GF-D8 (cell line): ENCODE data around the gene FBXO27.
"Not testable (repeated sequence)": the region's sequence is repeated elsewhere in the genome, so short reads cannot be mapped to it uniquely, and the experiment has no call there.

ENCODE experiments used
- DNase-seq: peaks from one replicate; lab custom pipeline; 2025; lab: John Stamatoyannopoulos, UW

The FBXO27 gene

DNA sequence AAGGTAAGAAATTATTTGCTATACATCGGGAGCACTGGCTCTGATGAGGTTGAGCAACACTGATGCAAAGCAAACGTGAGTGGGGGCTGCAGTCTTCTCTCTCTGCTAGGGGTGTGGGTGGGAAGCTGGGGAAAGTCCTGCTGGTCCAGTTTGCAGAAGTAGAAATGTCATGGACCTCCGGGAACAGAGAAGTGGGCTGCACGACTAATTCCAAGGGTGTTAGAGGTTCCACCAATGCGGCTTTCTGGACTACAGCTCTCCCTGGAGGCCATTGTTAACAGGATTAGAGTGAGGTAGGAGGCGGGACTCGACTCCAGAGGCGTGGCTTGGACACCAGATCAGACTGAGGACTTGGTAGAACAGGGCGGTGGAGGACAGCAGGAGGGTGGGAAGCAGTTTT is 5.7 kb upstream of the FBXO27 start:
- no peak for DNase-seq

DNA sequence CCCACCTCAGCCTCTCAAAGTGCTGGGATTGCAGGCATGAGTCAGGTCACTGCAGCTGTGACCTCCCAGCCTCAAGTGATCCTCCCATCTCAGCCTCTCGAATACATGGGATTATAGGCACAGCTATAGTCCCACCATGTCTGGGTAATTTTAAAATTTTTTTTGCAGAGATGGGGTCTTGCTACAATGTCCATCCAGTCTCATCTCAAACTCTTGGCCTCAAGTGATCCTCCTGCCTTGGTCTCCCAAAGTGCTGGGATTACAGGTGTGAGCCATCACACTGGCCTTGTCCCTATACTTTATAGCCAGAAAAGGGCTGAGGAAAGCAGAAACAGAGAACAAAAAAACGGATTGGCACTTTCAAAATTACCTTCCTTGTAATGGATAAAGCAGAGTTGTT is 4.8 kb upstream of the FBXO27 start:
- DNase-seq, result no peak

DNA sequence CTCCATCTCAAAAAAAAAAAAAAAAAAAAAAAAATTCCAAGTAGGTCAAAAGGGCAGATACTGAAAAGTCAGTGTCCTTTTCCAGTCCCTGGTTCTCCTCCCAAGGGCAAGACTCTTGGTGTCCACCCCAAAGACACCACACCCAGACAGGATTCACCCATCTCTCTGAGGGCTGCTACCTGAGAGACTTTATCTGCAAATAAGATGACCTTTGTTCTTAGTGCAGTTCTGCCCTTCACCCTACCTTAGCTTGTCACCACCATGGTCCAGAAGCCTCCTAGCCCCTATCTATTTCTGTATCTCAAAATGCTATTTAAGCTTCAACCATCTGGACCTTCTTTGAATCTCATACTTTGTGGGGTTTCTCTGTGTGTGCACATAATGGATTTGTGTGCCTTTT is 4.2 kb upstream of the FBXO27 start:
- DNase-seq, result no peak

DNA sequence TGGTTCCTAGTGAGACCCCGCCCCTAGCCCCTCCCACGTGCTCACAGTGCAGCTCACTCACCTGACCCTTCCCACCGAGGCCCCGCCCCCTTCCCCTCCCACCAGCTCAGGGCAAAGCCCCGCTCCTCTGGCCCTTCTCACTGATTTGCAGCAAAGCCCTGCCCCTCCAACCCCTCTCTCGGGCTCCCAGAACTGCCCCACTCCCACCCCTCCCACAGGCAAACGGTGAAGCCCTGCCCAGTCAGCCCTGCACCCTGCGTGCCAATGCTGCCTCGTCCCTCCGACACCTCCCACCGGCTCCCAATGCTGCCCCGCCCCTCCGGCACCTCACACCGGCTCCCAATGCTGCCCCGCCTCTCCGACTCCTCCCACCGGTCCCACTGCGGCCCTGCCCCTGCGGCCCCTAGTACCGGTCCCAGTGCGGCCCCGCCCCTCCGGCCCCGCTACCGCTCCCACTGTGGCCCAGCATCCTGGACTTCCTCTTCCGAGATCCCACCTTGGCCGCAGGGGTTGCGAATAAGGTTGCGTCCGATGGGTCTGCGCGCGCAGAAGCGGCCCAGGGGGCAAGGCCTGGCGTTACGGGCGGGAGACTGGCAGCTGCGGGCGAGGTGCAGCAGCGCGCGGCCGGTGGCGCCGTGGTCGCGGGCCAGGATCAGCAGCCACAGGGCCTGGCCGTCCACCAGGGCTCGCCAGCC is 834 bp downstream of the FBXO27 start:
- DNase-seq, result no peak

DNA sequence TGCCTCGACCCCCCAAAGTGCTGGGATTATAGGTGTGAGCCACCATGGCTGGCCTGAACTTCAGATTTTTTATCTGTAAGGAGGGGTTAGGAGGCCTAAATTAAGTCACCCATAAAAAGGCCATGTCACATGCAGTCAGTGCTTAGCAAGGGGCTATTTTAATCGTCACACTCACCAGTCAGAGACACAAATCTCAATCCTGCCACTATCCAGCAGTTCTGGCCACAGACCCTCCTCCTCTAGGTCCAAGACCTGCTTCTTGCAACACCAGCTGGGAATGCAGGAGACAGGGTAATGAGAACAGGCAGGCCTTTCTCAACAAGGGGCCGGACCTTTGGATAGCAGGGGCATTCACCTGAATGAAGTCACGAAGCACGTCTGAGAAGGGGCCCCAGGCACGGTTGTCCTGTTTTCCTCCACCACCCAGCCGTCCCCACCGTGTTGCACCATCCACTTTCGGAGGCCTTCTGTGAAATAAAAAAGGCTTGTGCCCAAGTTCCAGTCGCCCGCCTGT is 1.4 kb downstream of the FBXO27 start:
- DNase-seq, result no peak

DNA sequence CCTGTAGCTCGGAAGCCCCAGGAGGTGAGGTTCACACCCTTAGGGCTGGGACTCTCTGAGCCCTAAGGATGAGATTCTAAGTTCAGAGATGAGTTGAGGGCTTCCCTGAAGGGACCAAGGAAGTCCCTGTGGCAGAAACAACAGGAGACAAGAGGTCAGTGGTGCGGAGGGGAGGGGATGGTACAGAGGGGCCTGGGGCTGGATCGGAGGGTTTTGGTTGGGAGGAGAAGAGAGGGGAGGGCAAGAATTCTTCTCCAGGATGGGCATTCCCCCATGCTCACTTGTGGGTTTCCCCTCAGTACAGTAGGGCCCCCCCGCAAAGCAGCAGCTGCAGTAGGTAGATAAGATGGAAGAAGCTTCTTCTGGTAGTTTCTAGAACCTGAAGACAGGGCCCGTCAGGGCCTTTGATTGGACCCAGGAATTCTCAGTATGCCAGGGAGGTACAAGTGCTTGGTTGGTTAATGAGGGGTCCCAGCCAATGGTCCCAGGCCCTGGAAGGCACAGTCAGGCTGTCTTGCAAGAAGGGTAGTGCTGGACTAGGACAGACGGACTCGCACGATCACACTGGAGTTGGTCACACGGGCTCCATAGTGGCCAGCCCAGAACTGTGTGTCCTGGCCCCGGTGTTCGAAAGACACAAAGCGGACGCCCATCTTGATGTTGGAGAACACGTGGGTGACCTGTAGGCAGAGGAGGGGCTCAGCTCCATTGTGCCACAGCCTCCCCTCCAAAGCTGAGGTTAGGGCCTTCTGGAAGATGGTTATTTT is 7.3 kb downstream of the FBXO27 start:
- DNase-seq, result no peak

DNA sequence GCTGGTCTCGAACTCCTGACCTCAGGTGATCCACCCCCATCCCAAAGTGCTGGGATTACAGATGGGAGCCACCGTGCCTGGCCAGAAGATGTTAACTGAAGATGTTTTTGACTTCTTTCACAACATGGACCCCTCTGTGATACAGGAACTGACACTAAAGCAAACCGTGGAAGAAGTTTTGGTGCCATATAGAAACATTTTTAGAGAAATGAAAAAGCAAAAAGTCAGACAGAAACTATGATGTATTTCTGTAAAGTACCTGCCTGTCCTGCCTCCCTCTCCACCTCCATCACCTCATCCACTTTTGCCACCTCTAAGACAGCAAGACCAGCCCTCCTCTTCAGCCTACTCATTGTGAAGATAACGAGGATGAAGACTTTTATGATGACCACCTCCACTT is 11.3 kb downstream of the FBXO27 start:
- no peak for DNase-seq

DNA sequence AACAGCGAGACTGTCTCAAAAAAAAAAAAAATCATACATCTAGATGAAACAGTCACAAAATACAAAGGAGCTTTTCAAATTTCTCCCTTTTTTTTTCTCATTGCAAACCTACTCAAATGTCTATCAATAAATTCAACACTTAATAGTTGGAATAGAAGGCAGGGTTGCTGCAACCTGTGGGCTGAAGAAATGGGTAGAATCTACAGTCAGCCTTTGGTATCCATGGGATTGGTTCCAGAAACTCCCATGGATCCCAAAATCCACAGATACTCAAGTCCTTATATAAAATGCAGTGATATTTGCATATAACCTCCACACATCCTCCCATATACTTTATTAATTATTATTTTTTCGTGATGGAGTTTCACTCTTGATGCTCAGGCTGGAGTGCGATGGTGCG is 14.7 kb downstream of the FBXO27 start:
- DNase-seq, result no peak

DNA sequence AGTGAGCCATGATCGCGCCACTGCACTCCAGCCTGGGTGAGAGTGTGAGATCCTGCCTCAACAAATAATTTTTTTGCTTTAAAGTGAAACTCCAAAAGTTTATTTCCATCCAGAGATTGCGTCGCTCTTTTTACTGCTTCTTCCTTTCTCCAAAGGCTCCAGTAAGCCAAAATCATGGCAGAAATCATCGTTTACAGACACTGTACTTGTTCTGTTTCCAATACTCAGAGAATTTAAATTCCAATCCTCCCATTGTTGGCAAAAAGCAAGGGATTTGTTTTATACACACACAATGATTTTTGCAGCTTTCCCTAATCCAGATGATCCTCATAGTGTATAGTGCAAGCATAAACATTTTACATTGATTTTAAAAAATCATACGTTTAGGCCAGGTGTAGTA is 15.3 kb downstream of the FBXO27 start:
- no peak for DNase-seq

DNA sequence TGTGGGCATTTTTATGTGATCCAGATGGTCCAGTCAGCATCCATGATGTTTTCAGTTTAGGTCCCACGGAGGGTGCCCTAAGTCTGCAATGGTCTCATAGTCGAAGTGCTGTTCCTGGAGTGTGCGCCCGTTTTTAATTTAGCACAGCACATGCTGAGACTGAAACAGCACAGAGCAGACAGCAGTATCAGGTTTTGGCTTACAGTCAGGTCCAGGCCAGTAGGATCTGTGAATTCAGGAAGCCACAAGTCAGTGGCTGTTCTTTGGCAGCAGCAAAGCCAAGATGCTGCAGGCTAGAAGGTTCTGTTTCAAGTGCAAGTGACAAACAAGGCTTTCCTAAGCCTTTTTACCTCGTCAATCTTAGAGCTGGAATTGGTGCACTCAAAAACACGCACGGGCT is 18.3 kb downstream of the FBXO27 start:
- DNase-seq, result no peak

DNA sequence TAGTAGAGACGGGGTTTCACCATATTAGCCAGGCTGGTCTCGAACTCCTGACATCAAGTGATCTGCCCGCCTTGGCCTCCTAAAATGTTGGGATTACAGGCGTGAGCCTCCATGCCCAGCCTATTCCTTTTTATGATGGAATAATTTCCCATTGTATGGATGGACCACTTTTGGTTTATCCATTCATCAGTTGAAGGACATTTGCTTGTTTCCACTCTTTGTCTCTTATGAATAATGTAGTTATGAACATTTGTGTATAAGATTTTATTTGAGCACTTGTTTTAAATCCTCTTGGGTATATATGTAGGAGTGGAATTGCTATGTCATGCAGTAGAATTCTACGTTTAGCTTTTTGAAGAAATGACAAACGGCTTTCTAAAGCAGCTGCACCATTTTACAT is 23.3 kb downstream of the FBXO27 start:
- no peak for DNase-seq

DNA sequence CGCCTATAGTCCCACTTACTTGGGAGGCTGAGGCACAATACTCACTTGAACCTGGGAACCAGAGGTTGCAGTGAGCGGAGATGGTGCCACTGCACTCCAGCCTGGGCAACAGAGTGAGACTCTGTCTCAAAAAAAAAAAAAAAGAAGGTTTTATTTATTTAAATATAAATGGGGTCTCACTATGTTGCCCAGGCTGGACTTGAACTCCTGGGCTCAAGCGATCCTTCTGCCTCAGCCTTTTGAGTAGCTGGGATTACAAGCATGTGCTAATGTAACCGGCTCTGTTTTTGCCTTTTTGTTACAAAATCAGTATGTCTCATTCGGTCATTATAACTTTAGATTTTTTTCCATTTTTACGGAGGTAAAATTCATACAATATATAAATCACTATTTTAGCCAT is 24.2 kb downstream of the FBXO27 start:
- DNase-seq, result no peak

DNA sequence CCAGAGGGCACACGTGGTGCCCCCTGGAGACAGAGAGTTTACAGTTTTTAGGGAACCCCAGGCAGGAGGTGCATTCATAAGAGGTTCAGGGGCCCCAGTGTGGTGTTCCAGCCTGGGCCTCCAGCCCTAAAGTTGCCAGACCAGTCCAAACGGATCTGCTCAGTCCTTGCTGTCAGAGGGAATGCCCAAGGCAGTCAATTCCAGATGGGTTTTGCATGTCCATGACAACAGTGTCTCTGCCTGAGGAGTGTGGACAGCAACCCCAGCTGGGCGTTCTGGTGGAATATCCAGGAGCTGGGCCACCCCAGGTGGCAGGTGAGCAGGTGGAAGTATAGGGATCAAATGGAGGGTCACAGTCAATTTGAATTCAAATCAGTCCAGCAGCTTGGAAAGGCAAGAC is 25.3 kb downstream of the FBXO27 start:
- DNase-seq, result no peak

DNA sequence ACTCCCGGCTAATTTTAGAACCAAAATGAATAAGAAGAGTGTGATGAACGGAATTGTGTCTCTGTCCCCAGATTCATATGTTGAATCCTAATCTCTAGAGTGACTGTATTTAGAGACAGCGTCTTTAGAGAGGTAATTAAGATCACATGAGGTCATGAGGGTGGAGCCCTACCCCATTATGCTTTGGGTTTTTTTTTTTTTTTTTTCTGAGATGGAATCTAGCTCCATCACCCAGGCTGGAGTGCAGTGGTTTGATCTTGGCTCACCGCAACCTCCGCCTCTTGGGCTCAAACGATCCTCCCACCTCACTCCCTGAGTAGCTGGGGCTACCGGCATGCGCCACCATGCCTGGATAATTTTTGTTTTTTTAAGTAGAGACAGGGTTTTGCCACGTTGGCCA is 27.9 kb downstream of the FBXO27 start:
- no peak for DNase-seq

DNA sequence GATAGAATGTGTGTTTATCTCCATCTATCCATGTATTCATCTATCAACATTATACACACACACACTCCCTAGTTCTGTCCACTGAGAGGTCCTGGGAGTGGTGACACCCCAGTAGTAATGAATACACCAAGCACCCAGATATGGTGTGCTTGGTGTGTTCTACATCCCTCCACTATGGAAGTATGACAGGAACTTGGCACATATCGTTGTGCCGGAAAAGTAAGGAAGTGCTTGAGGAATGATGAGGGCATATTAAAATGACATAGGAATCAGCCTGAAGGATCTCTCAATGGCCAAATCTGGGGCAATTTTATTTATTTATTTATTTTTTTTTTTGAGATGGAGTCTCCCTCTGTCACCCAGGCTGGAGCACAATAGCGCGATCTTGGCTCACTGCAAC is 28.6 kb downstream of the FBXO27 start:
- no peak for DNase-seq

DNA sequence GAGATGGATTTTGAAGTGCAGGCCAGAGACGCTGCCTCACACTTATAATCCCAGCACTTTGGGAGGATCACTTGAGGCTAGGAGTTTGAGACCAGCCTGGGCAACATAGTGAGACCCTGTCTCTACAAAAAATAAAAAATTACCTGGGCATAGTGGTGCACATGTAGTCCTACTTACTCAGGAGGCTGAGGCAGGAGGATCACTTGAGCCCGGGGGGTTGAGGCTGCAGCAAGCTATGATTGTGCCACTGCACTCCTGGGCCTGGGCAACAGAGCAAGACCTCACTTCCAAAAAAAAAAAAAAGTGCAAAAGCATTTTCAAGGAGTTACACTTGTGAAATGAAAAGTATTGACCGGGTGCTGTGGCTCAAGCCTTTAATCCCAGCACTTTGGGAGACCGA is 29.2 kb downstream of the FBXO27 start:
- DNase-seq, result no peak

DNA sequence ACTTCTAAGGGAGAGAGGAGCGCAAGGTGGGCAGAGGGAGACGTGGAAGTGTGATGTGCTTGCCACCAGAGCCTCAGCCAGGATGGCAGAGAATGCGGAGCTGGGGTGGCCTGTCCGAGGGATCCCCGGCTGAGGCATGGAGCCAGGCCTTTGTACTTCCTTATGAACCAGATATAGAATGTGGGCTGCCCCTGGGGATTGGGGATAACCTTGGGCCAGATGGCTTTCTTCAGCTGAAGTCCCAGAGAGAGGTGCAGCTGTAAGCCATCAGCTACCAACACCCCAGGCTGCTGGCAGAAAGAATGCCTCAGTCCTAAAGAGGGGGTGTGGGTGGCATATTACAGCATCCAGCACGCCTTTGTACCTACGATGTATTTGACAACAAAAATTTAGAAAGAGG is 31.3 kb downstream of the FBXO27 start:
- DNase-seq, result no peak

DNA sequence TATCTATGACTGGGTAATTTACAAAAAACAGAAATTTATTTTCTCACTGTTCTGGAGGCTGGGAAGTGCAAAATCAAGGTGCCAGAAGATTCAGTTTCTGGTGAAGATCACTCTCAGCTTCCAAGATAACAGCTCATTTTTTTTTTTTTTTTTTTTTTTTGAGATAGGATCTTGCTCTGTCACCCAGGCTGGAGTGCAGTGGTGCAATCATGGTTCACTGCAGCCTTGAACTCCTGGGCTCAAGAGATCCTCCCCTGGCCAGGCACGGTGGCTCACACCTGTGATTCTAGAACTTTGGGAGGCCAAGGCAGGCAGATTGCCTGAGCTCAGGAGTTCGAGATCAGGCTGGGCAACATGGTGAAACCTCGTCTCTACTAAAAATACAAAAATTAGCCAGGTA is 34.8 kb downstream of the FBXO27 start:
- not testable (repeated sequence) for DNase-seq

DNA sequence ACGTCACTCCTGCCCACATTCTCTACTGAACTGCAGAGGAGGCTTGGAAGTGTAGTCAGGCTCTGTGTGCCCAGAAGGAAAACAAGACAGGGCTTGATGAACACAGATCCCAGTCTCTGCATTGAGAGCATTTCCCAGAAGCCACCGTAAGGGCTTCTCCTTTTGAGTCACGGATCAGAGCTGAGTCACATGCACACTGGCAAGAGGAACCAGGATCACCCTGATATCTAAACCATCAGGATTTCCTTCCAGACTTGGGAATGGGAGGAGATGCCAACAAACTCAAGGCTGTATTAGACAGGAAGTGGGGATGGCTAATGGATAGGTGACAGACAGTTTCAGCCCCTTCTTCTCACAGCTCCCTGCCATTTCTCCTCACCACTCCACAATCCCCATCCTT is 39.1 kb downstream of the FBXO27 start:
- no peak for DNase-seq

DNA sequence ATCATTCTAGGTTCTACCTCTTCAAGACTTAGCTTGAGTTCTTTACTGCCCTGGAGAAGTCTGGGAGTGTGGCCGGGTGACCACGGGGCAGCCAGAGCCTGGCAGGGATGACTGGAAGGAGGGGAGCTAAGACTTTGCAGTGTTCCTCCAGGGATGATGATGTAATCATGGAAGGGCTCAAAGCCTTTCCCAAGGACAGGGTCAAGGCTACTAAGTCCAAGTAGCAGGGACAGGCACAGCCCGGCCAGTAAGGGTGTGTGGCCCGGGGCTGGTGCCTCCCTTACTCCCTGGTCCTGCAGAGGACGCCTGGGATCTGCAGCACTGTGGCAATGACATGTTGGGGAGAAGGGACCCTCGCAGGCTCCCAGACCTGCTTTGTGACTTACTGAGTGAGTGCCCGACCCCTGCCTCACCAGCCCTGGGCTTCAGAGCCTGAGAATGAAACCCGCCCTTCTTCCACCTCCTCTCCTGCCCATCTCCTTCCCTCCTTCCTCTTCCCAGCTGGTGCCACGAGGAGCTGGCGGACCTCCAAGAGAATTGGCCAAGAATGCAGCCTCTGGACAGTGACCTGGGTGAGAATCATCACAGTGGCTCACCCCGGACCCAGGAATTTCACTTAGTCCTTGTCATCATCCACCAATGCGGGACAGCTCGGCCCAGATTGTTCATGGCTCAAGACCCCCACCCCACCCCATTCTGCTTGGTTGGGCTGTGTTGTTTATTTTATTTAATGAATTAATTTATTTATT is 41.2 kb downstream of the FBXO27 start:
- no peak for DNase-seq

DNA sequence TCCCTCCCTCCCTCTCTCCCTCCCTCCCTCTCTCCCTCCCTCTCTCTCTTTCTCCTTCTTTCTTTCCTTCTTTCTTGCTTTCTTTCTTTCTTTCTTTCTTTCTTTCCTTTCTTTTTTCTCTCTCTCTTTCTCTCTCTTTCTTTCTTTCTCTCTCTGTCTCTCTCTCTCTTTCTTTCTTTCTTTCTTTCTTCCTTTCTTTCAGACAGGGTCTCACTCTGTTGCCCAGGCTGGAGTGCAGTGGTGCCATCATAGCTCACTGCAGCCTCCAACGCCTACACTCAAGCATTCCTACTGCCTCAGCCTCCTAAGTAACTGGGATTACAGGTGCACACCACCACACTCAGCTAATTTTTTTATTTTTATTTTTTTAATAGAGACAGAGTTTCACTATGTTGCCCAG is 42.7 kb downstream of the FBXO27 start:
- DNase-seq, result not testable (repeated sequence)

DNA sequence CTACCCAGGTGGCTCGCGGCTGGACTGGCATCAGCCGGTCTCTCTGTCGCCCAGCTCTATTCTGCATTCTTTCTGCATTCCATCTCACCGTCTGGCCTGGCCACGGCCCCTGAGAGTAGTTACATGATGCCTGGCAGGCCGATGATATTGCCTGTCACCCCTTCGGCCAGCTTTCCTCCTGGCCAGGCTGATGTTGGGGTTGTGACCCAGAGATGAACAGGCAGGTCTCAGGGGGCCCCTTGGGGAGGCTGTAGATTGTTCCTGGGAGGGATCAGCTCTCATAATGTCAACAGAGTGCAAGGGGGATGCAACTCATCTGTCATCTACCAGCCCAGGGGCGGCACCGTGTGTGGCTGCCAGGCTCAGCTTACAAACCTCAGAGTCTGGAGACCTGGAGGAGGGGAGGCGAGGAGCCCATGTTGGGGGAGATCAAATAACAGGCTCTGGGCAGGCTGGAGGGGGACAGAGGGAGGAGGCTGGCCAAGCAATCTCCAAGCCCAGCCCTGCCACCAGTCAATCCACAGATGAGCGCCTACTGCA is 43.2 kb downstream of the FBXO27 start:
- DNase-seq, result no peak

DNA sequence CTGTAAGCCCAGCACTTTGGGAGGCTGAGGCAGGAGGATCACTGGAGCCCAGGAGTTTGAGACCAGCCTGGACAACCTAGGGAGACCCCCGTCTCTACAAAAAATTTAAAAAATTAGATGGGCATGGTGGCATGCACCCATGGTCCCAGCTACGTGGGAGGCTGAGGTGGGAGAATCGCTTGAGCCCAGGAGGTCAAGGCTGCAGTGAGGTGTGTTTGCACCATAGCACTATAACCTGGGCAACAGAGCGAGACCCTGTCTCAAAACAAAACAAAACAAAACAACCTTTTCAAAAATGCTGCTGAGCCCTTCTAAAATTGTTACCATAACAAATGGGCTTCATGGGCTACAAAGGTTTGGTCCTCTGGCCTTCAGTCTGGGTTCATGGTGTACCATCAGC is 43.7 kb downstream of the FBXO27 start:
- not testable (repeated sequence) for DNase-seq
